Measurements from ENCODE around the gene MIF. TPM values are rescaled to one million over a fixed set of nuclear protein-coding genes. Genes with fewer than 3 reads are reported as not detected.

Gene MIF
- total RNA-seq: 1,000 to 10,000 TPM; 1,478 to 1,739 TPM

GRCh38 chr22:23893945-23894709 lies at the start of gene MIF:
Gene MIF, plus strand, starts transcription at chr22:23894383. Its CDS starts 92 bp downstream, at chr22:23894475.
- no peaks in the 10 kb centered on the region for H3K9me3 Mint-ChIP-seq (ENCODE audit: low read depth)
- no peaks in the 10 kb centered on the region for H3K27me3 Mint-ChIP-seq
- H3K4me3 Mint-ChIP-seq: peak within 1 kb of the TSS; percentile 91
- peak within 1 kb of the TSS; percentile 98 for H3K27ac Mint-ChIP-seq
- CTCF ChIA-PET: interaction anchor here (0.5 to 2.2 kb wide), 18 partner anchors 9 to 654 kb away, joined by 3 to 24 read pairs (median 4); partner anchors contain the start of gene SLC2A11
- peaks cover 33% of the 10 kb centered on the region for H3K36me3 Mint-ChIP-seq (ENCODE audit: low read depth)
- ATAC-seq (peak; percentile 87), DNase-seq (peak; percentile 98)
- peaks cover 23% of the 10 kb centered on the region for H3K4me1 Mint-ChIP-seq
- POLR2A ChIA-PET: interaction anchor here (0.8 to 2.2 kb wide), 8 partner anchors 9 to 177 kb away, joined by 3 to 24 read pairs (median 4); partner anchors contain the start of genes CABIN1, SLC2A11, SMARCB1 and ZNF70
- intact Hi-C loops (cut with DNase I, micrococcal nuclease): loop anchor here (1.0 to 10.0 kb wide), 15 partner anchors 20 to 824 kb away; partner anchors contain the start of genes GUCD1 (in 2 of the 2), SLC2A11 (in 2 of the 2), SNRPD3 (in 2 of the 2) and ADORA2A (in 1 of the 2)

- ChIA-PET POLR2A (no interaction called here), CTCF (interaction anchor here (0.5 to 1.4 kb wide), 2 partner anchors 9 to 12 kb away, joined by 3 to 4 read pairs; no protein-coding TSS in a partner anchor)
- H3K4me3 Mint-ChIP-seq: no peak overlapping the region
- intact Hi-C loops (cut with DNase I, micrococcal nuclease): loop anchor here (5.0 kb wide), 3 partner anchors 77 to 302 kb away; partner anchors contain the start of gene CHCHD10 (in 1 of the 2)
- H3K27me3 Mint-ChIP-seq: no peaks in the 10 kb centered on the region
- H3K27ac Mint-ChIP-seq: no peak overlapping the region
- ATAC-seq (no peak), DNase-seq (no peak)
- peaks cover under 1% of the 10 kb centered on the region for H3K4me1 Mint-ChIP-seq
- H3K9me3 Mint-ChIP-seq (ENCODE audit: low read depth): no peaks in the 10 kb centered on the region
- no peaks in the 10 kb centered on the region for H3K36me3 Mint-ChIP-seq (ENCODE audit: low read depth)
These were observed 49.4 kb upstream of the MIF start for GRCh38 chr22:23844739-23845202.

GRCh38 chr22:23845265-23846080 lies 48.7 kb upstream of the MIF start:
- Mint-ChIP-seq H3K27ac (no peak overlapping the region), H3K27me3 (no peaks in the 10 kb centered on the region), H3K9me3 (ENCODE audit: low read depth) (no peaks in the 10 kb centered on the region), H3K36me3 (ENCODE audit: low read depth) (no peaks in the 10 kb centered on the region), H3K4me3 (no peak overlapping the region), H3K4me1 (no peaks in the 10 kb centered on the region)
- POLR2A ChIA-PET: no interaction called here
- ATAC-seq (no peak), DNase-seq (no peak)
- CTCF ChIA-PET: interaction anchor here (0.5 to 2.3 kb wide), 3 partner anchors 12 to 389 kb away, joined by 4 to 10 read pairs (median 4); partner anchors contain the start of gene SLC2A11
- intact Hi-C loops (cut with DNase I, micrococcal nuclease): loop anchor here (5.0 kb wide), 3 partner anchors 78 to 303 kb away; partner anchors contain the start of gene CHCHD10 (in 1 of the 2)

GRCh38 chr22:23846081-23846469 lies 48.1 kb upstream of the MIF start:
- Mint-ChIP-seq H3K9me3 (ENCODE audit: low read depth) (no peaks in the 10 kb centered on the region), H3K27ac (no peak overlapping the region), H3K36me3 (ENCODE audit: low read depth) (no peaks in the 10 kb centered on the region), H3K4me3 (no peak overlapping the region), H3K4me1 (no peaks in the 10 kb centered on the region), H3K27me3 (no peaks in the 10 kb centered on the region)
- ATAC-seq (no peak), DNase-seq (no peak)
- intact Hi-C loops (cut with DNase I, micrococcal nuclease): loop anchor here (5.0 kb wide), 3 partner anchors 79 to 304 kb away; partner anchors contain the start of gene CHCHD10 (in 1 of the 2)
- POLR2A ChIA-PET: interaction anchor here (0.5 kb wide), 1 partner anchor 98 kb away, joined by 5 read pairs; no protein-coding TSS in a partner anchor
- CTCF ChIA-PET: interaction anchor here (0.5 to 2.3 kb wide), 3 partner anchors 11 to 390 kb away, joined by 4 to 10 read pairs (median 4); partner anchors contain the start of gene SLC2A11

- Mint-ChIP-seq H3K36me3 (ENCODE audit: low read depth) (no peaks in the 10 kb centered on the region), H3K9me3 (ENCODE audit: low read depth) (no peaks in the 10 kb centered on the region), H3K4me1 (no peaks in the 10 kb centered on the region), H3K27me3 (no peaks in the 10 kb centered on the region), H3K27ac (no peak overlapping the region), H3K4me3 (no peak overlapping the region)
- intact Hi-C loops (cut with DNase I, micrococcal nuclease): loop anchor here (5.0 kb wide), 3 partner anchors 80 to 305 kb away; partner anchors contain the start of gene CHCHD10 (in 1 of the 2)
- DNase-seq (no peak), ATAC-seq (no peak)
- CTCF ChIA-PET: interaction anchor here (0.7 to 5.6 kb wide), 8 partner anchors 10 to 302 kb away, joined by 3 to 28 read pairs (median 4); partner anchors contain the start of genes CHCHD10, MMP11 and SLC2A11
- POLR2A ChIA-PET: no interaction called here
These were observed 46.8 kb upstream of the MIF start for GRCh38 chr22:23847310-23847920.

- Mint-ChIP-seq H3K4me3 (no peak overlapping the region), H3K27ac (no peak overlapping the region), H3K9me3 (ENCODE audit: low read depth) (no peaks in the 10 kb centered on the region), H3K27me3 (no peaks in the 10 kb centered on the region), H3K4me1 (no peaks in the 10 kb centered on the region), H3K36me3 (ENCODE audit: low read depth) (no peaks in the 10 kb centered on the region)
- ATAC-seq: no peak
- POLR2A ChIA-PET: no interaction called here
- no peak for DNase-seq
- intact Hi-C loops (cut with DNase I, micrococcal nuclease): loop anchor here (5.0 kb wide), 3 partner anchors 81 to 306 kb away; partner anchors contain the start of gene CHCHD10 (in 1 of the 2)
- CTCF ChIA-PET: interaction anchor here (0.5 to 5.6 kb wide), 9 partner anchors 9 to 572 kb away, joined by 3 to 28 read pairs (median 4); partner anchors contain the start of genes CHCHD10, MMP11 and SLC2A11
These were observed 46.0 kb upstream of the MIF start for GRCh38 chr22:23847991-23848864.

GRCh38 chr22:23849009-23850006 lies 44.9 kb upstream of the MIF start:
- H3K4me3 Mint-ChIP-seq: no peak overlapping the region
- ATAC-seq: peak; percentile 96
- H3K27me3 Mint-ChIP-seq: no peaks in the 10 kb centered on the region
- ChIA-PET POLR2A (no interaction called here), CTCF (interaction anchor here (0.6 to 5.6 kb wide), 25 partner anchors 9 to 326 kb away, joined by 3 to 28 read pairs (median 3); partner anchors contain the start of genes C22orf15, CHCHD10, DERL3 and MIF)
- DNase-seq: peak; percentile 93
- no peaks in the 10 kb centered on the region for H3K36me3 Mint-ChIP-seq (ENCODE audit: low read depth)
- no peak overlapping the region for H3K27ac Mint-ChIP-seq
- no peaks in the 10 kb centered on the region for H3K9me3 Mint-ChIP-seq (ENCODE audit: low read depth)
- intact Hi-C loops (cut with DNase I, micrococcal nuclease): loop anchor here (5.0 kb wide), 3 partner anchors 82 to 307 kb away; partner anchors contain the start of gene CHCHD10 (in 1 of the 2)
- no peaks in the 10 kb centered on the region for H3K4me1 Mint-ChIP-seq

- no peak for ATAC-seq
- POLR2A ChIA-PET: no interaction called here
- H3K4me3 Mint-ChIP-seq: no peak overlapping the region
These were observed 44.0 kb upstream of the MIF start for GRCh38 chr22:23850136-23850611.

More at GRCh38 chr22:23850136-23850611, 44.0 kb upstream of the MIF start:
- intact Hi-C loops (cut with DNase I, micrococcal nuclease): no loop called here
- Mint-ChIP-seq H3K9me3 (ENCODE audit: low read depth) (no peaks in the 10 kb centered on the region), H3K36me3 (ENCODE audit: low read depth) (no peaks in the 10 kb centered on the region), H3K27ac (no peak overlapping the region), H3K4me1 (no peaks in the 10 kb centered on the region), H3K27me3 (no peaks in the 10 kb centered on the region)
- DNase-seq: no peak
- CTCF ChIA-PET: interaction anchor here (0.6 to 5.6 kb wide), 25 partner anchors 8 to 1698 kb away, joined by 3 to 28 read pairs (median 3); partner anchors contain the start of genes C22orf15, CHCHD10, DERL3 and MIF

Data from activated CD4-positive, alpha-beta T cell treated with anti-CD3 and anti-CD28 coated beads for 36 hours (primary cell).